Body of pancreas (tissue), 4 donors: ENCODE data around the gene WWOX. TPM values are rescaled to one million over a fixed set of nuclear protein-coding genes. Genes with fewer than 3 reads are reported as not detected.
"Not testable (repeated sequence)": the region's sequence is repeated elsewhere in the genome, so short reads cannot be mapped to it uniquely, and the experiment has no call there.

Source experiments
- ATAC-seq: fragments of 150-250 bp; one replicate; pipeline ENCODE4 v1.9.1; 2016
- DNase-seq, 4 donors: peaks; one replicate each; pipeline ENCODE4 v3.0.0-alpha.2; 2019
- H3K27ac ChIP-seq, 4 donors: fragments of 200-600 bp; sonication (generic); 1 replicate in 3 of 4; 2 replicates in 1 of 4; pipeline versions ENCODE4 v1.5.1 to v1.6.1; 2016 to 2019; ENCODE audit warnings: mild to moderate bottlenecking in 1 of 4, mixed read lengths in 1 of 4, moderate library complexity in 1 of 4
- H3K27me3 ChIP-seq, 2 donors: fragments of 200-600 bp; sonication (generic); one replicate each; pipeline ENCODE4 v1.6.0; 2016; ENCODE audit warnings: mild to moderate bottlenecking in 1 of 2
- H3K36me3 ChIP-seq, 2 donors: fragments of 200-600 bp; sonication (generic); replicated peaks in 1 of 2; 2 replicates each; pipeline ENCODE4 v1.5.1; 2016; ENCODE audit warnings: low read depth in 2 of 2; ENCODE audit not compliant: insufficient read depth in 1 of 2
- H3K4me1 ChIP-seq: fragments of 200-600 bp; sonication (generic); one replicate; pipeline ENCODE4 v1.6.0; 2016
- H3K4me3 ChIP-seq, 2 donors: fragments of 200-600 bp; sonication (generic); 1 replicate in 1 of 2; 2 replicates in 1 of 2; pipeline ENCODE4 v1.5.1; 2016 to 2019
- H3K9me3 ChIP-seq, 3 donors: fragments of 200-600 bp; sonication (generic); 1 replicate in 2 of 3; 2 replicates in 1 of 3; pipeline ENCODE4 v1.5.1; 2016
- POLR2A ChIP-seq, 3 donors: fragments of 450-650 bp; IDR thresholded peaks; one replicate each; pipeline ENCODE4 v1.6.1; 2016; ENCODE audit warnings: antibody characterized with exemption in 3 of 3, mild to moderate bottlenecking in 2 of 3
- WGBS, 2 donors: methylation state at CpG; one replicate each; pipeline ENCODE4 v1.1.5; 2017; 5-methylcytosine and 5-hydroxymethylcytosine counted together
- intact Hi-C: fragments of 100-400 bp; cut with DNase I; formaldehyde crosslinking; loops from one replicate; pipeline ENCODE4 v1.15.1; 2023
- total RNA-seq, 2 donors: library from RNA; depleted of rRNA; stranded (reverse); fragments of >200 nt; gene quantifications; one replicate each; pipeline ENCODE4 v1.1.0, GENCODE V29; 2016
- TF ChIP-seq, protein P1 (sequence below), 7 experiments: fragments of 450-650 bp in 4 of 7; fragments of 200-600 bp in 3 of 7; sonication (generic) in 3 of 7; IDR thresholded peaks; one replicate each; pipeline ENCODE4 v1.5.1; 2016 to 2019; ENCODE audit warnings: antibody characterized with exemption in 7 of 7

The WWOX gene
- 10 to 100 TPM; 52.7 to 67.2 TPM for total RNA-seq

- Histone ChIP-seq H3K27ac (peak within 1 kb of the TSS; percentile 73 to 90 (median 85)), H3K36me3 (no peaks in the 10 kb centered on the region), H3K9me3 (no peaks in the 10 kb centered on the region), H3K27me3 (no peaks in the 10 kb centered on the region), H3K4me1 (peaks cover 25% of the 10 kb centered on the region), H3K4me3 (peak within 1 kb of the TSS; percentile 46 to 91)
- peak; percentile 18 to 75 (median 74) for TF ChIP-seq POLR2A (IDR thresholded peaks at IDR 0.05)
- TF ChIP-seq, protein P1, sequence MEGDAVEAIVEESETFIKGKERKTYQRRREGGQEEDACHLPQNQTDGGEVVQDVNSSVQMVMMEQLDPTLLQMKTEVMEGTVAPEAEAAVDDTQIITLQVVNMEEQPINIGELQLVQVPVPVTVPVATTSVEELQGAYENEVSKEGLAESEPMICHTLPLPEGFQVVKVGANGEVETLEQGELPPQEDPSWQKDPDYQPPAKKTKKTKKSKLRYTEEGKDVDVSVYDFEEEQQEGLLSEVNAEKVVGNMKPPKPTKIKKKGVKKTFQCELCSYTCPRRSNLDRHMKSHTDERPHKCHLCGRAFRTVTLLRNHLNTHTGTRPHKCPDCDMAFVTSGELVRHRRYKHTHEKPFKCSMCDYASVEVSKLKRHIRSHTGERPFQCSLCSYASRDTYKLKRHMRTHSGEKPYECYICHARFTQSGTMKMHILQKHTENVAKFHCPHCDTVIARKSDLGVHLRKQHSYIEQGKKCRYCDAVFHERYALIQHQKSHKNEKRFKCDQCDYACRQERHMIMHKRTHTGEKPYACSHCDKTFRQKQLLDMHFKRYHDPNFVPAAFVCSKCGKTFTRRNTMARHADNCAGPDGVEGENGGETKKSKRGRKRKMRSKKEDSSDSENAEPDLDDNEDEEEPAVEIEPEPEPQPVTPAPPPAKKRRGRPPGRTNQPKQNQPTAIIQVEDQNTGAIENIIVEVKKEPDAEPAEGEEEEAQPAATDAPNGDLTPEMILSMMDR (IDR thresholded peaks at IDR 0.05): peak in 4 of 7 experiments; percentile 51 to 88 (median 82)
- intact Hi-C loops: loop anchor here (10.0 kb wide), 1 partner anchor 375 kb away; the partner anchor contains the start of gene NUDT7
- DNase-seq (peak; percentile 97 to 98 (median 98)), ATAC-seq (peak; percentile 96)
- WGBS, 2 donors: 0% methylated on average over 10 to 84 of the region's 84 CpGs
Measured at GRCh38 chr16:78099271-78100111, at the start of gene WWOX. WWOX (plus strand) TSS chr16:78099654.

- peaks cover 0 to 7% of the 10 kb centered on the region in 2 donors for H3K27me3 ChIP-seq
- H3K4me3 ChIP-seq: no peak overlapping the region
- DNase-seq (no peak), ATAC-seq (no peak)
- H3K36me3 ChIP-seq: no peaks in the 10 kb centered on the region
- peaks cover 1% of the 10 kb centered on the region for H3K4me1 ChIP-seq
- TF ChIP-seq, protein P1 (IDR thresholded peaks at IDR 0.05): no peak
- no peak for TF ChIP-seq POLR2A (IDR thresholded peaks at IDR 0.05)
- 49% methylated on average over 2 of the region's 2 CpGs for WGBS, 2 donors
- intact Hi-C loops: no loop called here
- no peaks in the 10 kb centered on the region for H3K9me3 ChIP-seq
- H3K27ac ChIP-seq: no peak overlapping the region
Measured at GRCh38 chr16:78050734-78051400, 48.6 kb upstream of the WWOX start.

DNA sequence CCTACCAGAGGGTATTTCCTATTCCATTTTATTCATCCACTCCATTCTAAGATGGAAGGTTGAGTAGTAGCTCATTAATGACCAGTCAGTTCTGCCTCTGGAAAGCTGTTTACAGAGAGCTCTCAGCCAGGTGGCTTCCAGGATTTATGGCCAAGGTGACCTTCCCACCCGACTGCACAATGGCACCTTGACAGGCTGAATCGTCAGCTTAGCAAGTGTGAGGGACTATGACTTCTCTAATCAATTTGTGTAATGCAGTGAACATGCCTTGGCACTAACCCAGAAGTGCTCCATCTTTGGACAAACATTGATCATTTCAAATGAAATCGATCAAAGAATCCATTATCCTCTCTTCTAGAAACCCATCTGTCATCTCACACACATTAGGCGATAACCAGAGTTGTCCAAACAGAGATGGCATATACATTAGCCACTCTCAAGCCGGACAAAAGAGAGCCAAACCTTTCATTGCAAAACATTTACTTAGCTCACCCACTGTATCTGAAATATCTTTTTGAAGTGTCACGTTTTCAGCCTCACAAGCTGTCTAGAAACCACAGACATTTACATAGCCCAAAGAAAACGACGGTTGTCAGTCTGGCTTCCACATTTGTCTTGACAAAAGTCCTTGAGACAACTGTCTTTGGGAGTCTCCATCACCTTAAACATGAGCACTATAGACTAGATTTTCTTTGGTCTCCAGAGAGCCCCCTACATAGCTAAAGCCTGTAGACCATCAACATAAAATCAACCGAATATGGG lies 41.5 kb upstream of the WWOX start:
- Histone ChIP-seq H3K9me3 (no peaks in the 10 kb centered on the region), H3K4me1 (peaks cover 11% of the 10 kb centered on the region), H3K27me3 (no peaks in the 10 kb centered on the region), H3K27ac (no peak overlapping the region), H3K36me3 (no peaks in the 10 kb centered on the region), H3K4me3 (no peak overlapping the region)
- peak in 1 of 4 donors; percentile 8 for DNase-seq
- 37 to 51% methylated on average over 9 of the region's 9 CpGs for WGBS, 2 donors
- TF ChIP-seq POLR2A (IDR thresholded peaks at IDR 0.05): no peak
- TF ChIP-seq, protein P1 (IDR thresholded peaks at IDR 0.05): no peak
- ATAC-seq: no peak
- intact Hi-C loops: no loop called here

DNA sequence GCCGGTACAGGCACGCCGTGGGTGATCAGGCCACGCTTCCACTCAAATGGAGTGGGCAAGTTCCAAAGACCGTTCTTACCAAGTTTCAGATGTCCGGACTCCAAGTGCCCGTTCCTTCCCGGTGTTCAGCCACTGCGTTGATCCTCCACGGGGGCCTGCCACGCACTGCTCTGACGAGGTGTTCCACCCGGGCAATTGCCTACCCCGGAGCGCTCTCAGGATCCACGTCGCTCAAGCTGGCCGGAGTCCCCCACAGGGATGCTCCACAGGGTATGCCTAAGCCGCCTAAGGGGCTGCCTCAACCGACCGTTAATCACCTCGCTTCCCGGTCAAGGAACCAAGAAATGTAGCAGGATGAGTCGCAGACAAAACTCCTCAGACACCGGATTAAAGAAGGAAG lies 39.6 kb upstream of the WWOX start:
- H3K36me3 ChIP-seq, ATAC-seq, H3K27me3 ChIP-seq, DNase-seq, intact Hi-C loops, H3K27ac ChIP-seq, H3K9me3 ChIP-seq, H3K4me3 ChIP-seq: not testable (repeated sequence)
- H3K4me1 ChIP-seq: peaks cover 11% of the 10 kb centered on the region
- 78 to 80% methylated on average over 19 to 25 of the region's 25 CpGs for WGBS, 2 donors

DNA sequence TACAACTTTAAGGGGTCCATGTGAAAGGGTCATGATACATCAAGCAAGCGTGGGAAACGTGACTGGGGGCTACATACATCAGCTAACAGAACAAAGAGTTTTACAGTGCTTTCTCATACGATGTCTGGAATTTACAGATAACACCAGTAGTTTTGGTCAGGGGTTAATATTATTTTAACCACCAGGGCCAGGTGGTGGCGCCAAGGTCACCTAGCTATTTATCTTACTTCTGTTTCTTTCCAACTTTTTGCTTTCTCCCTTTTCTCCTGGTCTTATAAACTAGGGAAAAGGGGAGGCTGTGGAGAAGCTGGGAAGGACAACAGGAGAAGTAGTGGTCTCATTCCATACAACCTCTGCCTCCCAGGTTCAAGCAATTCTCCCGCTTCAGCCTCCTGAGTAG lies 39.2 kb upstream of the WWOX start:
- 10 to 15% methylated on average over 5 of the region's 5 CpGs for WGBS, 2 donors

More for the DNA sequence above, 39.2 kb upstream of the WWOX start:
- peak in 2 of 4 donors; percentile 15 to 58 for DNase-seq
- no peak for ATAC-seq
- Histone ChIP-seq H3K36me3 (no peaks in the 10 kb centered on the region), H3K27ac (no peak overlapping the region), H3K4me3 (no peak overlapping the region), H3K27me3 (no peaks in the 10 kb centered on the region), H3K4me1 (peaks cover 11% of the 10 kb centered on the region), H3K9me3 (no peaks in the 10 kb centered on the region)
- no peak for TF ChIP-seq POLR2A (IDR thresholded peaks at IDR 0.05)
- TF ChIP-seq, protein P1 (IDR thresholded peaks at IDR 0.05): peak in 2 of 7 experiments; percentile 21 to 29
- intact Hi-C loops: no loop called here
